HepG2 (cell line): ENCODE data around the gene GLYATL3. TPM values are rescaled to one million over a fixed set of nuclear protein-coding genes. Genes with fewer than 3 reads are reported as not detected.
A peak's percentile ranks its signal among the peaks of the same experiment; 100 is the strongest.

ENCODE experiments used
- BHLHE40 ChIP-seq: IDR thresholded peaks from 2 replicates; pipeline ENCODE4 v1.6.1; 2011; ENCODE audit warnings: low read length, improper control_type of control experiment
- HNRNPK ChIP-seq: fragments of 200-400 bp; formaldehyde crosslinking; IDR thresholded peaks from 2 replicates; pipeline ENCODE4 v1.6.1; 2018; ENCODE audit warnings: low read length, low read depth, moderate library complexity, mild to moderate bottlenecking; ENCODE audit not compliant: poor library complexity, severe bottlenecking
- HOXA3 ChIP-seq: sonication (generic); formaldehyde crosslinking; IDR thresholded peaks from 2 replicates; pipeline ENCODE4 v1.5.0; 2020; ENCODE audit warnings: missing genetic modification reagents
- MIER3 ChIP-seq: IDR thresholded peaks from 2 replicates; pipeline ENCODE4 v1.6.1; 2016; ENCODE audit warnings: missing compliant biosample characterization, borderline replicate concordance
- MTF1 ChIP-seq: sonication (generic); formaldehyde crosslinking; IDR thresholded peaks from 2 replicates; pipeline ENCODE4 v1.5.0; 2020; ENCODE audit warnings: missing genetic modification reagents
- NFAT5 ChIP-seq: sonication (generic); formaldehyde crosslinking; IDR thresholded peaks from 2 replicates; pipeline ENCODE4 v1.4.0; 2020; ENCODE audit warnings: missing genetic modification reagents
- NFE2 ChIP-seq: sonication (generic); formaldehyde crosslinking; IDR thresholded peaks from 2 replicates; pipeline ENCODE4 v1.4.0; 2020; ENCODE audit warnings: missing genetic modification reagents
- PHF20 ChIP-seq: sonication (generic); formaldehyde crosslinking; IDR thresholded peaks from 2 replicates; pipeline ENCODE4 v1.5.0; 2020; ENCODE audit warnings: mild to moderate bottlenecking, missing genetic modification reagents
- RFXANK ChIP-seq: IDR thresholded peaks from 2 replicates; pipeline ENCODE4 v1.6.1; 2016
- RNF2 ChIP-seq: fragments of 450-650 bp; conservative IDR thresholded peaks from 2 replicates; pipeline ENCODE4 v1.6.1; 2016; ENCODE audit warnings: low read depth
- SKI ChIP-seq: fragments of 450-650 bp; IDR thresholded peaks from one replicate; pipeline ENCODE4 v1.6.1; 2018; ENCODE audit warnings: mild to moderate bottlenecking; ENCODE audit not compliant: partially characterized antibody
- TP53 ChIP-seq: sonication (generic); formaldehyde crosslinking; conservative IDR thresholded peaks from 2 replicates; pipeline ENCODE4 v1.4.0; 2020; ENCODE audit warnings: missing genetic modification reagents
- XRCC5 ChIP-seq: fragments of 200-400 bp; formaldehyde crosslinking; optimal IDR thresholded peaks from 2 replicates; pipeline ENCODE3; 2017; ENCODE audit warnings: mild to moderate bottlenecking, low read length
- ZNF138 ChIP-seq: sonication (generic); formaldehyde crosslinking; IDR thresholded peaks from 2 replicates; pipeline ENCODE4 v1.5.0; 2020; ENCODE audit warnings: mild to moderate bottlenecking, low read depth, missing genetic modification reagents
- ZNF329 ChIP-seq: sonication (generic); formaldehyde crosslinking; IDR thresholded peaks from 2 replicates; pipeline ENCODE4 v1.9.0; 2021; ENCODE audit warnings: low read depth, mild to moderate bottlenecking, missing genetic modification reagents
- ZNF546 ChIP-seq: sonication (generic); formaldehyde crosslinking; conservative IDR thresholded peaks from 2 replicates; pipeline ENCODE4 v1.8.1; 2023; ENCODE audit warnings: mild to moderate bottlenecking, missing genetic modification reagents
- ZNF552 ChIP-seq: sonication (generic); formaldehyde crosslinking; IDR thresholded peaks from 2 replicates; pipeline ENCODE4 v1.9.0; 2022; ENCODE audit warnings: missing genetic modification reagents, mild to moderate bottlenecking, borderline replicate concordance
- polyA plus RNA-seq, 8 experiments: library from polyadenylated mRNA; depleted of rRNA in 3 of 8; stranded (reverse) in 7 of 8; unstranded in 1 of 8; fragments of >200 nt; fragmentation: Illumina TruSeq in 4 of 8; extraction: Trizol in 4 of 8; gene quantifications; 2 replicates each; pipeline versions ENCODE4 v1.2.1 to v1.2.3, GENCODE V29; 2011 to 2016; ENCODE audit warnings: low read depth in 4 of 8, missing spikeins in 1 of 8, mixed read lengths in 1 of 8; ENCODE audit not compliant: insufficient read depth in 1 of 8
- total RNA-seq, 5 experiments: library from RNA; depleted of rRNA; stranded (reverse); fragments of >200 nt; fragmentation: Illumina TruSeq; extraction: Trizol; gene quantifications; 2 replicates each; pipeline ENCODE4 v1.2.3, GENCODE V29; 2016; ENCODE audit warnings: low read depth in 1 of 5
- TF ChIP-seq, protein P1 (sequence below): sonication (generic); formaldehyde crosslinking; IDR thresholded peaks from 2 replicates; pipeline ENCODE4 v1.5.0; 2020; ENCODE audit warnings: mild to moderate bottlenecking, missing genetic modification reagents, borderline replicate concordance
- TF ChIP-seq, protein P2 (sequence below): sonication (generic); formaldehyde crosslinking; conservative IDR thresholded peaks from 2 replicates; pipeline ENCODE4 v1.4.0; 2020; ENCODE audit warnings: missing genetic modification reagents

Gene GLYATL3
- total and polyA plus RNA-seq, 2 of the 13 experiments (the other 11 are each of a cell fraction or from before 2014, with no cell fraction given): 0.05 TPM; not detected in 1

DNA sequence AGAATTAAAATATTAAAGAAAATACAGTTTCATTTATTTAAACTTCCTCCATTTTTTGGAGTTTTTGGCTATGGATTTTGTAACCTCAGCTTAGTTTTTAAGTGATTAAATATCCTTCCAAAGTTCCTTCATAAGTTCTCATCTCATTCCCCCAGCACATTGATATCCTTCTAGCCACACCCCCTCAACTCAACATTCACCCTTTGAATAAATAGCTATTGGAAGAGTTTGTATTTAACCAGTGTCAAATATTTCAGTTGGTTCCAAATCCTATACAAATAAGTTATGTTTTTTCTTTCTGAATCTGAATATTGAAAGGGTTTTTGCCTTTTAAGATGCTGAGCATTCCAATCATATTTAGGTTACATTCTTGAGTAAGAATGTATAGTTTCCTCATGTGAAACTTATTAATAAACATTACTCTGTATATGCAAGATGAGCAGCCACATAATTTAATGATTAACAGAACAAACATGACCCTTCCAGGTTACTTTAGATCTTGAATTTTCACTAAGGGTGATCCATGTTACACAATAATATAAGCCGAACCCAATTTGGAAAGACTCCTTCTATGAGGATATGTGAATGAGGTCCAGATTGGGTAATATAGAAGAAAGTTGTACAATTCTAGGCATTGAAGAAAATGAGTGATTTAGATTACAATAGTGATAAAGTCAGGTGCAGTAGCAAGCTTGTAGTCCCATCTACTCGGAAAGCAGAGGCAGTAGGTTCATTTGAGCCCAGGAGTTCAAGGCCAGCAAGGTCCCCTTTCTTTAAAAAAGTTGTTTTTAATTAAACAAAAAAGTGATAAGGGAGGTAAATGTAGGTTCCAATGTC is 13.6 kb downstream of the GLYATL3 start (continued):
- no peak for TF ChIP-seq ZNF329 (CRISPR knock-in tag)
- no peak for TF ChIP-seq RNF2
- TF ChIP-seq NFAT5 (CRISPR knock-in tag): no peak
- peak; percentile 37 for TF ChIP-seq HOXA3 (CRISPR knock-in tag)
- TF ChIP-seq ZNF138 (CRISPR knock-in tag): no peak
- no peak for TF ChIP-seq MTF1 (CRISPR knock-in tag)
- TF ChIP-seq RFXANK: no peak
- no peak for TF ChIP-seq XRCC5
- TF ChIP-seq, protein P1, sequence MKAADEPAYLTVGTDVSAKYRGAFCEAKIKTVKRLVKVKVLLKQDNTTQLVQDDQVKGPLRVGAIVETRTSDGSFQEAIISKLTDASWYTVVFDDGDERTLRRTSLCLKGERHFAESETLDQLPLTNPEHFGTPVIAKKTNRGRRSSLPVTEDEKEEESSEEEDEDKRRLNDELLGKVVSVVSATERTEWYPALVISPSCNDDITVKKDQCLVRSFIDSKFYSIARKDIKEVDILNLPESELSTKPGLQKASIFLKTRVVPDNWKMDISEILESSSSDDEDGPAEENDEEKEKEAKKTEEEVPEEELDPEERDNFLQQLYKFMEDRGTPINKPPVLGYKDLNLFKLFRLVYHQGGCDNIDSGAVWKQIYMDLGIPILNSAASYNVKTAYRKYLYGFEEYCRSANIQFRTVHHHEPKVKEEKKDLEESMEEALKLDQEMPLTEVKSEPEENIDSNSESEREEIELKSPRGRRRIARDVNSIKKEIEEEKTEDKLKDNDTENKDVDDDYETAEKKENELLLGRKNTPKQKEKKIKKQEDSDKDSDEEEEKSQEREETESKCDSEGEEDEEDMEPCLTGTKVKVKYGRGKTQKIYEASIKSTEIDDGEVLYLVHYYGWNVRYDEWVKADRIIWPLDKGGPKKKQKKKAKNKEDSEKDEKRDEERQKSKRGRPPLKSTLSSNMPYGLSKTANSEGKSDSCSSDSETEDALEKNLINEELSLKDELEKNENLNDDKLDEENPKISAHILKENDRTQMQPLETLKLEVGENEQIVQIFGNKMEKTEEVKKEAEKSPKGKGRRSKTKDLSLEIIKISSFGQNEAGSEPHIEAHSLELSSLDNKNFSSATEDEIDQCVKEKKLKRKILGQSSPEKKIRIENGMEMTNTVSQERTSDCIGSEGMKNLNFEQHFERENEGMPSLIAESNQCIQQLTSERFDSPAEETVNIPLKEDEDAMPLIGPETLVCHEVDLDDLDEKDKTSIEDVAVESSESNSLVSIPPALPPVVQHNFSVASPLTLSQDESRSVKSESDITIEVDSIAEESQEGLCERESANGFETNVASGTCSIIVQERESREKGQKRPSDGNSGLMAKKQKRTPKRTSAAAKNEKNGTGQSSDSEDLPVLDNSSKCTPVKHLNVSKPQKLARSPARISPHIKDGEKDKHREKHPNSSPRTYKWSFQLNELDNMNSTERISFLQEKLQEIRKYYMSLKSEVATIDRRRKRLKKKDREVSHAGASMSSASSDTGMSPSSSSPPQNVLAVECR (CRISPR knock-in tag): no peak; the same call in 1 of the 2 replicates
- no peak for TF ChIP-seq HNRNPK
- TF ChIP-seq ZNF546 (CRISPR knock-in tag): no peak
- no peak for TF ChIP-seq ZNF552 (CRISPR knock-in tag)
- TF ChIP-seq PHF20 (CRISPR knock-in tag): no peak
- no peak for TF ChIP-seq BHLHE40
- 0 out of 2 replicates have a peak, but pooled peaks have one; percentile 18 for TF ChIP-seq MIER3 (CRISPR knock-in tag)
- TF ChIP-seq NFE2 (CRISPR knock-in tag): no peak
- TF ChIP-seq, protein P2, sequence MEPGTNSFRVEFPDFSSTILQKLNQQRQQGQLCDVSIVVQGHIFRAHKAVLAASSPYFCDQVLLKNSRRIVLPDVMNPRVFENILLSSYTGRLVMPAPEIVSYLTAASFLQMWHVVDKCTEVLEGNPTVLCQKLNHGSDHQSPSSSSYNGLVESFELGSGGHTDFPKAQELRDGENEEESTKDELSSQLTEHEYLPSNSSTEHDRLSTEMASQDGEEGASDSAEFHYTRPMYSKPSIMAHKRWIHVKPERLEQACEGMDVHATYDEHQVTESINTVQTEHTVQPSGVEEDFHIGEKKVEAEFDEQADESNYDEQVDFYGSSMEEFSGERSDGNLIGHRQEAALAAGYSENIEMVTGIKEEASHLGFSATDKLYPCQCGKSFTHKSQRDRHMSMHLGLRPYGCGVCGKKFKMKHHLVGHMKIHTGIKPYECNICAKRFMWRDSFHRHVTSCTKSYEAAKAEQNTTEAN: no peak
- no peak for TF ChIP-seq TP53 (CRISPR knock-in tag)
- TF ChIP-seq SKI: no peak
